ENCODE measurements around the gene TSPAN4. TPM values are rescaled to one million over a fixed set of nuclear protein-coding genes. Genes with fewer than 3 reads are reported as not detected.

Gene TSPAN4
- total RNA-seq, 1 donor from 2014 or later = 26.4 TPM

- no peaks in the 10 kb centered on the region for H3K4me1 Mint-ChIP-seq (ENCODE audit: unreplicated experiment)
- DNase-seq (ENCODE audit: low spot score) = no peak
- H3K4me3 Mint-ChIP-seq (ENCODE audit: unreplicated experiment) = no peak overlapping the region
- H3K36me3 Mint-ChIP-seq (ENCODE audit: low read depth, unreplicated experiment) = no peaks in the 10 kb centered on the region
- H3K27me3 Mint-ChIP-seq (ENCODE audit: unreplicated experiment) = peaks cover 22% of the 10 kb centered on the region
- H3K27ac Mint-ChIP-seq (ENCODE audit: unreplicated experiment) = no peak overlapping the region
- TF ChIP-seq CTCF (IDR thresholded peaks at IDR 0.05; ENCODE audit: unreplicated experiment) = no peak
- no peaks in the 10 kb centered on the region for H3K9me3 Mint-ChIP-seq (ENCODE audit: unreplicated experiment)
Measured at GRCh38 chr11:866481-866880, 23.8 kb downstream of the TSPAN4 start.

- Mint-ChIP-seq H3K27me3 (ENCODE audit: unreplicated experiment) (peaks cover 22% of the 10 kb centered on the region), H3K9me3 (ENCODE audit: unreplicated experiment) (no peaks in the 10 kb centered on the region), H3K4me3 (ENCODE audit: unreplicated experiment) (no peak overlapping the region), H3K36me3 (ENCODE audit: low read depth, unreplicated experiment) (no peaks in the 10 kb centered on the region), H3K27ac (ENCODE audit: unreplicated experiment) (no peak overlapping the region), H3K4me1 (ENCODE audit: unreplicated experiment) (no peaks in the 10 kb centered on the region)
- DNase-seq (ENCODE audit: low spot score) = no peak
- no peak for TF ChIP-seq CTCF (IDR thresholded peaks at IDR 0.05; ENCODE audit: unreplicated experiment)
Measured at GRCh38 chr11:867856-868358, 25.3 kb downstream of the TSPAN4 start.

DNA sequence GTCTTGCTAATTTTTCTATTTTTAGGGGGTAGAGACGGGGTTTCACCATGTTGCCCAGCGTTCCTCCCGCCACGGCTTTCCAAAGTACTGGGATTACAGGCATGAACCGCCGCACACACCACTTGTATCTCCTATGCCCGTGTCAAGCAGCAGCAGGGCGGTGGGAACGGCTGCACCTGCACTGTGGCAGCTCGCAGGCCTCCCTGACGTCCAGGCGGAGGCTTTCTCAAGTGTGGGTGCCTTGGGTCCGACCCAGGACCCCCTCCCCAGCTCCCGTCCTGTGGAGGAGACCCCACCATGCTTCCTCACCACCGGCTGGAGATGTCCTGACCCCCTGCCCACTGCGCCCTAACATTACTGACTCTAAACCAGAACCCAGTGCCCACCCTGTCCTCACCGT lies 25.7 kb downstream of the TSPAN4 start:
- Mint-ChIP-seq H3K36me3 (ENCODE audit: low read depth, unreplicated experiment) (no peaks in the 10 kb centered on the region), H3K27me3 (ENCODE audit: unreplicated experiment) (peaks cover 20% of the 10 kb centered on the region), H3K27ac (ENCODE audit: unreplicated experiment) (no peak overlapping the region), H3K4me3 (ENCODE audit: unreplicated experiment) (no peak overlapping the region), H3K9me3 (ENCODE audit: unreplicated experiment) (no peaks in the 10 kb centered on the region), H3K4me1 (ENCODE audit: unreplicated experiment) (no peaks in the 10 kb centered on the region)
- DNase-seq (ENCODE audit: low spot score) = no peak
- TF ChIP-seq CTCF (IDR thresholded peaks at IDR 0.05; ENCODE audit: unreplicated experiment) = no peak

GRCh38 chr11:868802-869201 lies 26.1 kb downstream of the TSPAN4 start:
- DNase-seq (ENCODE audit: low spot score) = no peak
- no peak for TF ChIP-seq CTCF (IDR thresholded peaks at IDR 0.05; ENCODE audit: unreplicated experiment)
- Mint-ChIP-seq H3K36me3 (ENCODE audit: low read depth, unreplicated experiment) (peaks cover 3% of the 10 kb centered on the region), H3K9me3 (ENCODE audit: unreplicated experiment) (no peaks in the 10 kb centered on the region), H3K4me1 (ENCODE audit: unreplicated experiment) (no peaks in the 10 kb centered on the region), H3K4me3 (ENCODE audit: unreplicated experiment) (no peak overlapping the region), H3K27ac (ENCODE audit: unreplicated experiment) (no peak overlapping the region), H3K27me3 (ENCODE audit: unreplicated experiment) (peaks cover 20% of the 10 kb centered on the region)

GRCh38 chr11:869399-870126 lies 26.9 kb downstream of the TSPAN4 start:
- peaks cover 5% of the 10 kb centered on the region for H3K36me3 Mint-ChIP-seq (ENCODE audit: low read depth, unreplicated experiment)
- no peak overlapping the region for H3K4me3 Mint-ChIP-seq (ENCODE audit: unreplicated experiment)
- no peak overlapping the region for H3K27ac Mint-ChIP-seq (ENCODE audit: unreplicated experiment)
- TF ChIP-seq CTCF (IDR thresholded peaks at IDR 0.05; ENCODE audit: unreplicated experiment) = no peak
- no peaks in the 10 kb centered on the region for H3K9me3 Mint-ChIP-seq (ENCODE audit: unreplicated experiment)
- no peak for DNase-seq (ENCODE audit: low spot score)
- no peaks in the 10 kb centered on the region for H3K4me1 Mint-ChIP-seq (ENCODE audit: unreplicated experiment)
- H3K27me3 Mint-ChIP-seq (ENCODE audit: unreplicated experiment) = peaks cover 18% of the 10 kb centered on the region
